HG03342 (cell line): ENCODE measurements around the gene AGER.
"Not testable (repeated sequence)": the region's sequence is repeated elsewhere in the genome, so short reads cannot be mapped to it uniquely, and the experiment has no call there.

ENCODE experiments used
- ATAC-seq: cut with Tn5 transposase; IDR thresholded peaks from one replicate; pipeline ENCODE4 v1.9.1; 2021; ENCODE audit warnings: mild to moderate bottlenecking, moderate library complexity; ENCODE audit not compliant: unreplicated experiment

AGER gene

DNA sequence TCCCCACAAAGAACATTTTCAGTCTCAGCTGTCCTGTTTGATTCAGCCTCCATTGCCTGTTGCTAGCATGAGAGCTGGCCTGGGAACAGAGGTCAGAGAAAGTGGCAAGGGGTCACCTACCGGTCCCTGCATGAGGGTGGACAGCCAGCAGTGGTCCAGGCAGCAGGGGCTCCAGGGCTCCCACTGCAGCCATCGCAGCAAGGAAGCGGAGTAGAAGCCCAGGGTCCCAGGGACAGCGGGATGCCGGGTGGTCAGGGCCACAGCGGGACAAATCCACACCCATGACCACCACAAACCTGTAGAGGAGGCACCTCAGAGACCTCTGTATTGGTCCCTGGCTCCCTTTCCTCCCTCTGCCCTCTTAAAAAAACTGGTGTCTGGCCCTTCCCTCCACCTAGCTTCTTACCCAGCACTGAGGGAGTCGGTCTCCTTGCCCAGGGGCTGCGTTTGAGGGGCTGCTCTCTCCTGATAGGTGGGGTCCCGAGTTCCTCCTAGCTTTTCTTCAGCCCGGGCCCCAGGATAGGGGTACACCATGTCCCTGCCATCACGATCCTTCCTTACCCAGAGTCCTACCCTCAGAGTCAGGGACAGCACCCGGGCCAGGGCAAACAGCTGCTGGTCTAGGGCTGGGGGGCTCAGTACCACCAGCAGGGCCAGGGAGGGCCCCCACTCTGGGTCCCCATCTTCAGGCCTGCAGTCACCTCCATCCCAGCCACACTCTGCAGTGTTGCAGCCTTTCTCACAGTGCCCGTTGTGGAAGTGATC lies 16.8 kb upstream of the AGER start:
- no peak for ATAC-seq

- ATAC-seq = no peak
Measured at GRCh38 chr6:32198866-32199265, 14.8 kb upstream of the AGER start.

DNA sequence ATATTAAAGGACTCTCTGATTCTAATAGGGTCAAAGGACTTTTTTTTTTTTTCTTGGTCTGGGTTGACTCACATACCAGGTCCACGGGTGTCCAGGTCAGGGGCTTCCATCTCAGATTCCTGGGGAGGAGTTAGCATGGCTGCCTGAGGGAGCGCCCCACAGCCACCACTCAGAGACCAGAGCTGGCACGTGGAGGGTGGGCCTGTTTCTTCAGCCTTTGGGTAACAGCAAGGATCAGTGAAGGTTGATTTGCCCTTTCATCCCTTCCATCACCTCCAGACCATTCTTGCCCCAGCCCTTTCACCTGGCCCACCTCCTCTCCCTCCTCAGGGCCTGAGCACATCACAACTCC lies 14.3 kb upstream of the AGER start:
- ATAC-seq = no peak

DNA sequence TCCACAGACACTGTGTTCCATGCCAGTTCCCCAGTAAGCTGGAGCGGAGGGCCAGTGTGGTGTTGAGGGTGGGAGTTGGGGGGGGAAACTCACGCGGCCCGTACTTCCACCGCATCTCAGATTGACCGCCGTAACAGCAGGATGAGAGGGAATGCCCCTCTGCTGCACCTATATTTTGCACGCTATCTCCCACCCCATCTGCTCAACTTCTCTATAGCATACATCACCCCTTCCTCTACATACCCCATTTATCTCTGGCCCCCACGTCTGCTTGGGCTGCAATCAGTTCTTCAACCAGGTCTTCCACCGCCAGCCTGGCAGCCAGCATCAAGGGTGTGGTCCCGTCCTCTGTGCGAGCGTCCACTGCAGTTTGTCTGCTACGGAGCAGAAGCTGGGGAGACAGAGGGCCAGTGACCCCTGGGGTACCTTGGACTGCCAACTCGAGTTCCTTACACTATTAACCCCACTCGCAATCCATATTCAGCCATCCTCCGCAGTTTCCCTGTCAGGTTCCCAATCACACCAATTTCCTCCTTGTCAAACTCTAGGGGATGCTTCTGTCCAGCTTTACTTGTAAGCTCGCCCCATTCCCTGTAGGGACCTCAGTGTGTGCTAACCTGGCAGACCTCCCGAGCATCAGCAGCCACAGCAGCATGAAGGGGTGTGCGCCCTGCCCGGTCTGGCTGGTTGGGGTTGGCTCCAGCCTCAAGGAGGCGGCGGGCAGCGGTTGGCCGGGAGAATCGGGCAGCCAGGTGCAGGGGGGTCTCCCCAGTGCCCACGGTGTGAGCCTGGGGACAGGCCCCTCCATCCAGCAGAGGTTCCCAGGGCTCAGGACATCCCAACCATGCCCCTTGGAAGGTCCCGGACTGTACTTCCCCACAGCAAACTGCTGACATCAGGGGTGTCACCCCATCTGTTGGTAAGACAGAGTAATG lies 12.9 kb upstream of the AGER start:
- ATAC-seq = no peak

DNA sequence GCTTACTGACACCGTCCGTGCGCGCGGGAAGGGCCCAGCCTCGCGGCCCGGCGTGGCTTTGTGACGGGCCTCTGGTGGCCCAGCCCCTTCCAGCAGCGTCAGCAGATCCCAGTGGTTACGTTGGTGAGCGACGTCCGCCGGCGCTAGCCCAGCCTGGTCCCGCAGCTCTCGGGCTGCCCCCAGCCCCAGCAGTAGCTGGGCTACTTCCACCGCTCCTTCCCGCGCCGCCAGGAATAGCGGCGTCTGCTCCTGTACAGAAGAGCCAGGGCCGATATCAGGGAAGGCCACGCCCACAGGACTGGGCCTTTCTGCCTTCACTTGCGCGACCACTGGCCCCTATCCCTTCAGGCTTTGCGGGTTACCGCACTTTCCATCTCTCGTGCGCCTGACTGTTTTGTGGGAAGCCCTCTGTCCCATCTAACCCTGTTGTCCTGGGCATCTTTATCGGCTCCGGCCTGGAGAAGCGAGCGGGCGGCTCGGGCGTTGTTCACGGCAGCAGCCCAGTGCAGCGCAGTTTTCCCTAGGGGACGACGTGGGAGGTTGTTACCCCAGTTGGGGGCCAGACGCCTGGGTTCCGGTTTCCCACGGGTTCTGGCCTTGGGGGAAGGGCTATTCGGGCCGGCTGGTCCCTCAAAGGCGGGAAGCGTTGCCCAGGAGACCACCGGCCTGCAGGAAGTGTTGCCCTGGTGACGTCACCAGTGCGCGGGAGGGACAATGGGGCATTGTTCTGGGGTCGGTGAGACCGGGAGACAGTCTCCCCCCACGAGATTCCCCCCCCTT lies 12.0 kb upstream of the AGER start:
- peak; percentile 23 for ATAC-seq

GRCh38 chr6:32195652-32195901 lies 11.5 kb upstream of the AGER start:
- peak; percentile 71 for ATAC-seq

DNA sequence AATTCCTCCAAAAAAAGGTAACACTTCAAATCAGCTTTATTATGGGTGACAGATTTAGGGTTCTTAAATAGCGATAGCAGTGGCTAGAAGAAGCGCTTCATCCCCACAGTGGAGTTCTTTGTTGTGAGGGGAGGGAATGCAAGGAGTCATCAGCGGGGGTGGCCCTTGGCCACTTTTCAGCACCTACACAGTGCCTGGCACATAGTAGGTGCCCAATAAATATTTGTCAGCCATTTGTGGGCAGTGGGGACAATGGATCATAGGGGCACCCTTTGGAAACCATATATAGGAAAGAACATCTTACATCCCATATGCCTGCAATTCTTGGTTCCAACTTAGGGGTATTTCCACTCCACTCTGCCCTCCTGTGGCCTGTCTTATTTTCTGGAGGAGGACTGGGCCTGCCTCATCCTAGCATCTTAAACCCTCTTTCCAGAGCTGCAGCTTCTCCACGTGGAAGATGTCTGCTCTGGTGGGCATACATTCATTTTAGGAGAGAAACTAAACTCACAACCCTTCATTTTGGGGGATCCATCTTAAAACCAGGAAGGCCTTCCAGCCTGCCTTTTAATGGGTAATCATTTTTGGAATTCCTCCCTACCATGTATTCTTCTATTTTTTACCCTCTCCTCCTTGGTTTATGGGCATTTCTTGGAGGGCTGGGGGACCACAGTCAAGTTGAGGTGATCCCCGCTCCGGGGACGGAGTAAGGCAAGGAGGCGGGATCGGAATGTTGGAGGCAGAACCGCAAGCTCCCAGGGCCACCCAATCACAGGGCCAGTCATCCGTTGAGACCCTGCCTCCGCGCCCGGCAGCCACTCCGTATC lies 11.0 kb upstream of the AGER start:
- no peak for ATAC-seq

DNA sequence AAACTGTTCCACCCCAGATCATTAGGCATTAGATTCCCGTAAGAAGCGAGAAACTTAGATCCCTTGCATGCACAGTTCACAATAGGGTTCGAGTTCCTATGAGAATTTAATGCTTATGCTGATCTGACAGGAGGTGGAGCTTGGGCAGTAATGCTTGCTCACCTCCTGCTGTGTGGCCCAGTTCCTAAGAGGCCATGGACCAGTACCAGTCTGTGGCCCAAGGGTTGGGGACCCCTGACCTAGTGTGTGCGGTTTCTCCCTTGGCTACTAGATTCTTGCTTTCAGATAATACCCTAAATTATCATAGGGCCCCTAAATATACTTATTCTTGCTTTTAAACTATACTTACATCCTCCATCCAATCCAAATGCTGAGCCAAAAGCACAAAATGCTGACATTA lies 10.3 kb upstream of the AGER start:
- no peak for ATAC-seq

DNA sequence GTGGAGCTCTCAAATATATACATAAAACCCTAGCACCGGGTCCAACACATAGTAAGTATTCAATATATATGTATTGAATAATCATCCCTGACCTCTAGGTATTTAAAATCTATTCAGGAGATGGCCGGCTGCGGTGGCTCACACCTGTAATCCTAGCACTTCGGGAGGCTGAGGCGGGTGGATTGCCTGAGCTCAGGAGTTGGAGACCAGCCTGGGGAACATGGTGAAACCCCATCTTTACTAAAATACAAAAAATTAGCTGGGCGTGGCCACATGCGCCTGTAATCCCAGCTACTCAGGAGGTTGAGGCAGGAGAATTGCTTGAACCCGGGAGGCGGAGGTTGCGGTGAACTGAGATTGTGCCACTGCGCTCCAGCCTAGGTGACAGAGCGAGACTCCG lies 9.0 kb upstream of the AGER start:
- ATAC-seq = not testable (repeated sequence)

DNA sequence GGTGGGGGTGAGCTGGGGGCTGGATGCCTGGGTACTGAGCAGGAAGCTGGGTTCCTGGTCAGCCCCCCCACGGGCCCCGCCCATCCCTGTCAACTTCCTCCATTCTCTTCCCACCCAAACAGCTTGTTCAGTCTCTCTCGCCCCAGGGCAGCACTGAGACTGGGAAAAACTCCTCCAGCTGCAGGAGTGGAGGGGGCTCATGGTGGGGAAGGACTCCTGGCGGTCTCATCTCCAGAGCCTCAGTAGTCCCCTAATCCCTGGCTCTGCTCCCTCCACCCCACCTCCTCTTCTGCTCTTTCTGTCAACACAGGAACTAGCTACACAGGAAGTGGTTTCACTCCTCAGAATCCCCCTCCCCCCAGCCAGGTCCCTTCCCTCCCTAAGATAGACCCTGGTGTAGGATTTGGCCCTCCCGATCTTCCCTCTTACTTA lies 8.6 kb upstream of the AGER start, which contains the start of gene GPSM3:
GPSM3 (minus strand) TSS at position 36 of the 432 bp plus-strand sequence. CDS start 130 bp downstream, outside the sequence.
- ATAC-seq = no peak

GRCh38 chr6:32191696-32192607 lies 7.9 kb upstream of the AGER start:
- no peak for ATAC-seq

GRCh38 chr6:32190911-32191677 lies 7.0 kb upstream of the AGER start:
- no peak for ATAC-seq

DNA sequence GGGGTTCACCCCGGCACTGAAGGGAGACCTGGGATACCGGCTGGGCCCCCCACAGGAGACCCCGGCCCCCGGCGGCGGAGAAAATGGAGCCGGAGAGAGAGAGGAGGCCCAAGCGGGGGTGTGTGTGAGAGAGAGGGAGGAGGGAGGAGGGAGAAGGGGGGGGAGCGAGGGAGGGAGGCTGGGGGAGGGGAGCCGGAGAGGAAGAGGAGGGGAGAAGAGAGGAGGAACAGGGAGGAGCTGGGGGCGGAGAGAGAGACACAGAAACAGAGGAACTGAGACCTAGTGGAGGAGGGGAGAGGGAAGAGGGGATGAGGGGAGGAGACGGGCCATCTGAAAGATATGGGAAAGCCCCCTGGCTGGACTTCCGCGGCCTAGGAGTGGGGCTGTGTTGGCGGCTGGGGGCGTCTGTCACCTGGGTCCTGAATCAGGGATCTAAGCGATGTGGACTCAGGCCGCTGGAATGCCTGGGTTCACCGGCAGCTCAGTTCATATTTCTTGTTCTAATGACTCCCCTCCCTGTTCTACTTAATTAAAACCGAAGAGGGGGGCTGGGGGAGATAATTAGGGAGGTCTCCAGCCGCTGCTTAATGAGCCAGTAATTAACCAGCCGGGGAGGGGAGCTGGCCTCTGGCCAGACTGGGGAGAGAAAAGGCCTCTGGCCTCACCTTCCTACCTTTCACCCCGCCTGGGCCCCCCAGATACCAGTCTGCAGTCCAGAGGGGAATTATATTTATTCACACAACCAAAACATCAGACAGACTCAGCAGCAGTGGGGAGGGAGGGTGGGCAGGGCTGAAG lies 6.2 kb upstream of the AGER start, which contains the start of gene PBX2:
PBX2 (minus strand) TSS at position 149 of the 798 bp plus-strand sequence. CDS start 287 bp downstream, outside the sequence.
- ATAC-seq = peak; percentile 42

DNA sequence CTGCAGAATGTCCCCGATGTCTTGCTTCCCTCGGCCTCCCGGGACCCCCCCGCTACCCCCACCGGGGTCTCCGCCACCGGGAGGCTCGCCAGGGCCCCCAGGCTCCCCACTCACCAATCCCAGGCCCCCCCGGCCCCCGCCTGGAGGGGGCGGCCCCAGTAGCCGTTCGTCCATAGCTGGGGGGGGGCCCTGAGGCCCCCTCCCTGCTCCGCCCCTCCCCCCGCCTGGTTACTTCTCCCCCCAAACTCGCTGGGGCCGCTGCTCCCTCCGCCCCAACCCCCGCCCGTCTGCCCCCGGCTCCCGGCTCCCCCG lies 5.6 kb upstream of the AGER start:
- ATAC-seq = no peak

GRCh38 chr6:32189069-32189741 lies 5.2 kb upstream of the AGER start:
- ATAC-seq = no peak

DNA sequence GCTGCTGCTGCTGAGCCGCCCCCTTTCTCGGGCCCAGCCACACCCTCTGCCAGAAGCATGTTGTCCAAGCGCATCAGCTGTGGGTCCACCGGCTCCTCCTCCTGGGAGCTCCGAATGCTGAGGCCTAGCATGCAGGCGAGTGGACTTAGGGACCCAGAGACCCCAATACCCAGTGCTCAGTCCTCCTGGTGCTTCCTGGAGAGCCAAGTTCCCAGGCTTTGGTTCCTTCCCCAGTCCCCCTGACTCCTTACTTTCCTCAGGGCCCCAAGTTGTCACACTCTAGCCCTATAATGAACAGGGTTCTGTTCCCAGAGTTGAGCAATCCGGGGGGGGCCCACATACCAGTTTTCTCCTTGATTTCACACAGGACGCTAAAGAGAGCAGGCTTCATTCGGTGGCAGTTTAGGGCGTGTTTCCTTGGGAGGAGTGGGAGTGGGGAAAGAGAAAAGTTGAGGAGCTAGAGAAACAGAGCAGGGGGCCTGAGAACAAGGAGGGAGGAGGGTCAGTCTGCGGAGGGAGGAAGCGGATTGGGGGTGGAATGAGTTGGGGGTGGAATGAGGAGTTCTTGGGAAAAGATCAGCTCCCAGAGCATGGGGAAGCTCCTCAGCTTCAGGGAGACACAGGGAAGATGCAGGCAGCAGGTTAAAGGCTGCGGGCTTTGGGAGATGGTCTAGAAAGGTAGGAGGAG lies 4.5 kb upstream of the AGER start:
- ATAC-seq = no peak
